Measurements from ENCODE around the gene OR2L3. TPM values are rescaled to one million over a fixed set of nuclear protein-coding genes. Genes with fewer than 3 reads are reported as not detected.
"Not testable (repeated sequence)": the region's sequence is repeated elsewhere in the genome, so short reads cannot be mapped to it uniquely, and the experiment has no call there.

The OR2L3 gene
- total RNA-seq, 2 experiments from 2014 or later, result not detected

GRCh38 chr1:248065071-248065470 is 18.4 kb downstream of the OR2L3 start:
- no peak overlapping the region for H3K4me2 ChIP-seq (ENCODE audit: low read length)
- TF ChIP-seq, protein P1, sequence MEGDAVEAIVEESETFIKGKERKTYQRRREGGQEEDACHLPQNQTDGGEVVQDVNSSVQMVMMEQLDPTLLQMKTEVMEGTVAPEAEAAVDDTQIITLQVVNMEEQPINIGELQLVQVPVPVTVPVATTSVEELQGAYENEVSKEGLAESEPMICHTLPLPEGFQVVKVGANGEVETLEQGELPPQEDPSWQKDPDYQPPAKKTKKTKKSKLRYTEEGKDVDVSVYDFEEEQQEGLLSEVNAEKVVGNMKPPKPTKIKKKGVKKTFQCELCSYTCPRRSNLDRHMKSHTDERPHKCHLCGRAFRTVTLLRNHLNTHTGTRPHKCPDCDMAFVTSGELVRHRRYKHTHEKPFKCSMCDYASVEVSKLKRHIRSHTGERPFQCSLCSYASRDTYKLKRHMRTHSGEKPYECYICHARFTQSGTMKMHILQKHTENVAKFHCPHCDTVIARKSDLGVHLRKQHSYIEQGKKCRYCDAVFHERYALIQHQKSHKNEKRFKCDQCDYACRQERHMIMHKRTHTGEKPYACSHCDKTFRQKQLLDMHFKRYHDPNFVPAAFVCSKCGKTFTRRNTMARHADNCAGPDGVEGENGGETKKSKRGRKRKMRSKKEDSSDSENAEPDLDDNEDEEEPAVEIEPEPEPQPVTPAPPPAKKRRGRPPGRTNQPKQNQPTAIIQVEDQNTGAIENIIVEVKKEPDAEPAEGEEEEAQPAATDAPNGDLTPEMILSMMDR (conservative IDR thresholded peaks at IDR 0.05; ENCODE audit: low read length), result no peak
- no peak for TF ChIP-seq EZH2phosphoT487 (IDR thresholded peaks at IDR 0.05; ENCODE audit: borderline replicate concordance, low read depth, low read length)
- no peak overlapping the region for H3K4me3 ChIP-seq (ENCODE audit: low read depth, low read length, poor library complexity, severe bottlenecking)
- H2AFZ ChIP-seq (ENCODE audit: low read length), result no peak overlapping the region
- no peaks in the 10 kb centered on the region for H4K20me1 ChIP-seq (ENCODE audit: insufficient read depth, low read length)
- BruUV-seq (replicated peaks), result no TSS peak
- intact Hi-C loops (cut with micrococcal nuclease; ENCODE audit: unreplicated experiment), result no loop called here
- H3K36me3 ChIP-seq (ENCODE audit: insufficient read depth, low read length), result no peaks in the 10 kb centered on the region
- H3K27ac ChIP-seq (ENCODE audit: low read depth, low read length, poor library complexity, severe bottlenecking), result no peak overlapping the region
- CTCF ChIA-PET (ENCODE audit: unreplicated experiment), result no interaction called here
- no peaks in the 10 kb centered on the region for H3K4me1 ChIP-seq (ENCODE audit: insufficient read depth, low read length, poor library complexity, severe bottlenecking)
- no peaks in the 10 kb centered on the region for H3K79me2 ChIP-seq (ENCODE audit: insufficient read depth, low read depth, low read length)
- no peaks in the 10 kb centered on the region for H3K9me3 ChIP-seq (ENCODE audit: low read length)
- no peak for DNase-seq (ENCODE audit: low spot score)
- POLR2A ChIA-PET, result no interaction called here
- H3K9me2 ChIP-seq (ENCODE audit: insufficient read depth, low read length), result no peaks in the 10 kb centered on the region

DNA sequence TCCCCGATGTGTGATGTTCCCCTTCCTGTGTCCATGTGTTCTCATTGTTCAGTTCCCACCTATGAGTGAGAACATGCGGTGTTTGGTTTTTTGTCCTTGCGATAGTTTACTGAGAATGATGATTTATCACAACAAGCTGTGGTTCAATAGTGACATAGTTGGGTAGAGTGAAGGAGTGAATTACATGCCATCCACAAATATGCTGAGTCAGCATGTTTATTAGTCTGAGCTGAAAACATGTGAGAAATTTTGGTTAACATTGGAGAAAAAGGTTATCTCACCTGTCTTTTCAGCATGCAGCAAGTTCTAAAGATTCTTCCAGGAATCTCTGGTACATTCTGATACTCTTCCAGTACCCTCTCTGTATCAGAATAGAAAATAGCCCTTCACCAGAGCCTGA is 19.0 kb downstream of the OR2L3 start:
- Histone ChIP-seq H4K20me1 (ENCODE audit: insufficient read depth, low read length) (no peaks in the 10 kb centered on the region), H3K4me2 (ENCODE audit: low read length) (no peak overlapping the region), H3K27ac (ENCODE audit: low read depth, low read length, poor library complexity, severe bottlenecking) (no peak overlapping the region), H3K79me2 (ENCODE audit: insufficient read depth, low read depth, low read length) (no peaks in the 10 kb centered on the region), H3K9me2 (ENCODE audit: insufficient read depth, low read length) (no peaks in the 10 kb centered on the region), H3K4me3 (ENCODE audit: low read depth, low read length, poor library complexity, severe bottlenecking) (no peak overlapping the region), H3K4me1 (ENCODE audit: insufficient read depth, low read length, poor library complexity, severe bottlenecking) (no peaks in the 10 kb centered on the region), H3K36me3 (ENCODE audit: insufficient read depth, low read length) (no peaks in the 10 kb centered on the region), H2AFZ (ENCODE audit: low read length) (no peak overlapping the region), H3K9me3 (ENCODE audit: low read length) (no peaks in the 10 kb centered on the region)
- no peak for TF ChIP-seq EZH2phosphoT487 (IDR thresholded peaks at IDR 0.05; ENCODE audit: borderline replicate concordance, low read depth, low read length)
- TF ChIP-seq, protein P1 (conservative IDR thresholded peaks at IDR 0.05; ENCODE audit: low read length), result no peak
- no TSS peak for BruUV-seq (replicated peaks)
- intact Hi-C loops (cut with micrococcal nuclease; ENCODE audit: unreplicated experiment), result no loop called here
- no peak for DNase-seq (ENCODE audit: low spot score)
- CTCF ChIA-PET (ENCODE audit: unreplicated experiment), result no interaction called here
- POLR2A ChIA-PET, result no interaction called here

- BruUV-seq (replicated peaks); H3K4me3 ChIP-seq (ENCODE audit: low read depth, low read length, poor library complexity, severe bottlenecking); CTCF ChIA-PET (ENCODE audit: unreplicated experiment); H3K4me2 ChIP-seq (ENCODE audit: low read length); POLR2A ChIA-PET; H2AFZ ChIP-seq (ENCODE audit: low read length); H3K27ac ChIP-seq (ENCODE audit: low read depth, low read length, poor library complexity, severe bottlenecking); intact Hi-C loops (cut with micrococcal nuclease; ENCODE audit: unreplicated experiment); H3K4me1 ChIP-seq (ENCODE audit: insufficient read depth, low read length, poor library complexity, severe bottlenecking); H3K9me3 ChIP-seq (ENCODE audit: low read length); H4K20me1 ChIP-seq (ENCODE audit: insufficient read depth, low read length); H3K79me2 ChIP-seq (ENCODE audit: insufficient read depth, low read depth, low read length); H3K9me2 ChIP-seq (ENCODE audit: insufficient read depth, low read length); DNase-seq (ENCODE audit: low spot score); H3K36me3 ChIP-seq (ENCODE audit: insufficient read depth, low read length): not testable (repeated sequence)
Measured at GRCh38 chr1:248083864-248084263, 37.2 kb downstream of the OR2L3 start.

Data from OCI-LY7 (cell line).